GM20431 (cell line): ENCODE measurements around the gene LCOR.

ENCODE experiments used
- in situ Hi-C: fragments of 300-500 bp; cut with MseI, MboI; formaldehyde crosslinking; loops from one replicate; pipeline ENCODE4 v1.15.0; 2020; ENCODE audit warnings: low sequenced_read_pairs; ENCODE audit not compliant: unreplicated experiment

The LCOR gene

DNA sequence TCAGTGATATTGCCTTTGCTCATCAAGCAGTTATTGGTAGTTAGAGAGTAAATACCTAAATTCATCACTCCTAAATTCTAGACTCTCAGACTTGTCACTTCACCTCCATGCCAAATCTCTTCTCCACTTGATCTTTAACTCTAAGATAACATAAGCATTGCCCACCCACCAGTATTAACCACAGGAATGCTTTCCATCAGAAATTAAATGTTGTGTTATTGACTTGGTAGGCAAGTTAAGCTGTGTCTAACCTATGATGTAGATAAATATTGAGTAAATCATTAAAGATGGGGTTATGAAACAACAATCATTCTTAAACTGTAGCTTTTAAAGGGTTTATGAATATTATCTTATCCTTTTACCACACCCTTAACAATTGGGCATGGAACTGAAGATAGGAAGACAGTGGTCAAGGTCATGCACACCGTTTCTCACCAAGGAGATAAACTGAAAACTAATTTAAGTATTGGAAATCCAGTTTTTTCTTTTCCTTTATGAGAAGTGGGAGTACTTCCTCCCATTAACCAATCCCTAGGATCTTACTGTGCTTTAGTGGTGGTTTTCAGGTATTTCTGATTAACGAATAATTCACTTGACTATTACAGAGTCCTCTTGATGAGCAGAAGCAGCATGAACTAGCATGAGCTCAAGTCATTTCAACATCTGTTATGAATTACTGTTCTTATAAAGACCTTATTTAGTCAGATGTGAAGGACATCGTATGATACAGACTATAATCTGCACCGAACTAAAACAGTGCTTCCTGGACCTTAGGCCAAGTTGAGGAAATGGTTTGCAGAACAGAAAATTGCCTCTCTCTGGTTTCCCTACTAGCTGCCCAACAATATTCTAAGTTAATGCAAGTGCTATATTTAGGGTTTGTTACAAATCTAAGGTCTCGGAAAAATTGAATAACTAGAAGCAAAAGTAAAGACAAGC, 142.0 kb downstream of the LCOR start:
- in situ Hi-C loops = no loop called here

DNA sequence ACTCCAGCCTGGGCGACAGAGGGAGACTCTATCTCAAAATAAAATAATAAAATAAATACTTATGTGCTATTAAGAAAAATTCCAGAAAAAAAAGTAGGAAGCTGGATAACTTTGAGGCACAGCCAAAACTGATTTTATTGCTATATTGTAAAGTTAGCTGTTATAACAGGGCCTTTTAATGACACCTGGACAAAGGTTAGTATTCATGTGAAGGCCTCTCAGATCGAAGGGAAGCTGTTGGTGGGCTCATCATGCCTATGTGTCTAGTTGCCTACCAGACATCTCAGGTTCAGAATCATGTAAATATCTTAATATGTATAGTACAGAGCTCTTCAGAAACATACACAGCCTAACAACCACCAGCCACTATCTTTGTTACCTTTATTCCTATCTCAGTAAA, 143.0 kb downstream of the LCOR start:
- in situ Hi-C loops = no loop called here

DNA sequence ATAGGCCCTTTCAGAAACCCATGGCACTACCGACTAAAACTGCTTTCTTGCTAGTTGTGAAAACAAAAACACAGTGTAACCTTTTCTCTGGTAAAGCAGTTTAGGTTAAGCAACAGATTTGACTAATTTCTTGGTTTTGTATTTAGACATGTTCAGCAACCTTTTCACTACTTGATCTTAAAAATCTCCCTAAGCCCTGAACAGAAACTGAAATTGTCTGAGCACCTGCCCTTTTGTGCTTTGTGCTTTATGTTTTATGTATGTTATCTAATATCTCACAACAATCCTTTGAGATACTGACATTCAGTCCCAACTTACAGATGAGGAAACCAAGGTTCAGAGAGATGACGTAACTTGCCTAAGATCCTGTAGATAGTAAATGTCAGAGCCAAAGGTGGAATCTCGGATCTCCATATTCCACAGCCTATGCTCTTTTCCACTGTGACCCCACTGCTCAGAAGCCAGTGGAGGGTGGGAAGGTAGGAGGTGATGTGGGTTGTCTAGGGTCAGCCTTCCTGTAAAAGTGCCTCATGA, 146.6 kb downstream of the LCOR start:
- in situ Hi-C loops = no loop called here

DNA sequence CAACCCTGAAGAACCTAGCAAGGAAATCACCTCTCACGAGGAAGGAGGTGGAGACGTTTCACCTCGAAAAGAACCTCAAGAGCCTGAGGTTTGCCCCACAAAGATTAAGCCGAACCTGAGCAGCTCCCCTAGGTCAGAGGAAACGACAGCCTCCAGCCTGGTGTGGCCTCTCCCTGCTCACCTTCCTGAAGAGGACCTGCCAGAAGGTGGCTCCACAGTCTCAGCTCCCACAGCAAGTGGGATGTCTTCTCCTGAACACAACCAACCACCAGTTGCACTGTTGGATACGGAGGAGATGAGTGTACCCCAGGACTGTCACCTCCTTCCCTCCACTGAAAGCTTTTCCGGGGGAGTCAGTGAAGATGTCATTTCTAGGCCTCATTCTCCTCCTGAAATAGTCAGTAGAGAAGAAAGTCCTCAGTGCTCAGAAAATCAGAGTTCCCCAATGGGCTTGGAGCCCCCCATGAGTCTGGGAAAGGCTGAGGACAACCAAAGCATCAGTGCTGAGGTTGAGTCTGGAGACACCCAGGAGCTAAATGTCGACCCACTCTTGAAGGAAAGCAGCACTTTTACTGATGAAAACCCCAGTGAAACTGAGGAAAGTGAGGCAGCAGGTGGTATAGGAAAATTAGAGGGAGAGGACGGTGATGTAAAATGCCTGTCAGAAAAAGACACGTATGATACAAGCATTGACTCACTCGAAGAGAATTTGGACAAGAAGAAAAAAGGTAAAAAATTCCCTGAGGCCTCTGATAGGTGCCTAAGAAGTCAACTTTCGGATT, 150.2 kb downstream of the LCOR start:
- in situ Hi-C loops = no loop called here

DNA sequence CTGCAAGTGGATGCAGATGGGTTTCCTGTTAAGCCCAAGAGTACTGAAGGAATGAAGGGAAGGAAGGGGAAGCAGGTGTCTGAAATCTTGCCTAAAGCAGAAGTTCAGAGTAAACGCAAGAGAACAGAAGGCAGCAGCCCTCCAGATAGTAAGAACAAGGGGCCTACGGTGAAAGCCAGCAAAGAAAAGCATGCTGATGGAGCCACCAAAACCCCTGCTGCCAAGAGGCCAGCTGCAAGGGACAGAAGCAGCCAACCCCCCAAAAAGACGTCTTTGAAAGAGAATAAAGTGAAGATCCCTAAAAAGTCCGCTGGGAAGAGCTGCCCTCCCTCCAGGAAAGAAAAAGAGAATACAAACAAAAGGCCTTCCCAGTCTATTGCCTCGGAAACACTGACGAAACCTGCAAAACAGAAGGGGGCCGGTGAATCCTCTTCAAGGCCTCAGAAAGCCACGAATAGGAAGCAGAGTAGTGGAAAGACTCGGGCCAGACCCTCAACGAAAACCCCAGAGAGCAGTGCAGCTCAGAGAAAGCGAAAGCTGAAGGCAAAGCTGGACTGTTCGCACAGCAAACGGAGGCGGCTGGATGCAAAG, 152.5 kb downstream of the LCOR start:
- in situ Hi-C loops = no loop called here

DNA sequence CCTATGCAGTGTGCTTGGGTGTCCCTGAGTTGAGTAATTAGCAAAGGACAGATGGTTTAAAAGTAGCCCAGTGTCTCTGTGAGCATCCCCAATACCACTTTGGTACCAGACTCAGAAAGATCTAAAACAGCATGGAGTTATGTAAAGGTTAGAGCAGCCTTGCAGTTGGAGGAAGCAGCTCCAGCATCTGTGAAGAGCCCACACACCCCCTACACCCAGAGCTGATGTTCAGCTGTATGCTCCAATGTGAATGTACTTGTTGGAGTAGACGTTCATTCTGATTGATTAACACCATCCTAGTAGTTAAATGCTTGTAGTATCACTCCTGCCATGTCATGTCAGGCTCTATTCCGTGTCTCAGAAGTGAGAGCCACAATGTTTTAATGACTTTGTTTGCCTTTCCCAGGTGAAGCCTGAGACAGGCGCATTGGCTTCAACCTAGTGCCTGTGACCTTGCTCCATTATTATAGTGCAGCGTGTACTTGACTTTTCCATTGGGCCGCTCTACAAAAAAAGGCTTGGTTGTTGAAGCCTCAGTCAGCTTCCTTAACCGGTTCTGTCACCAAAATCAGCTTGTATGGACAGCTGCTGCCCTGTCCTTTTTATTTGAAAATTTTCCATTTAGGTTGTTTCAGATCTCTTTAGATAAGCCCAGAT, 154.2 kb downstream of the LCOR start:
- in situ Hi-C loops = no loop called here

DNA sequence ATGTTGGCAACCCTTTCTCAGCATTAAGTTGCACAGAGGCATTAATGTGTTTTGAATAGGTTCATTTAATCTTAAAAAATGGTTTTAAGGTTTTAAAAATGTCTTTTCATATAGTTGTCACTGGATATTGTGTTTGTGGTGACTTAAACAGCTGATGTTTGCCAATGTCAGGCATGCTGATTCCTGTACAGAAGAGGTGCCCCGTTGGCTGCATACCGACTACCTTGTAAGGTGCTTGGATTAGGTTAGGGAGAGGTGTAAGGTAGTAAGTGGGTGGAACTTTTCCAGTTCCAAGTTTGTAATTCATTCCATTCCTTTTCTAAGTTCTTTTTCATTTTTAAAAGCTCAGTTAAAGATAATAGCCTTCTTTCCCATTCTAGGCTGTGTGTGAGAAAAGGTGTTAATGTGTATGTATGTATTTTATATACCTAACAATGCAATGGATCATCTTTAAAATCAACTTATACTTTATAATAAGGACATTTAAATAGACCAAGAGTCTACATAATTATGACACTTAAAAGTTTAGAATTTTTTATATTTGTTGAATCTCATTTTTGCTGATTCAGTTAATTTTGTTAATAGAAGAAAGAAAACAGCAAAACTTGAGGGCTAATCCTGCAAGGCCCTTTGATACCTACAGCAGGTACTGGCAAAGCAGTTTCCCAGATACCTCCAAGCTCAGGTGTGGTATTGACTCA, 155.2 kb downstream of the LCOR start:
- in situ Hi-C loops = no loop called here

DNA sequence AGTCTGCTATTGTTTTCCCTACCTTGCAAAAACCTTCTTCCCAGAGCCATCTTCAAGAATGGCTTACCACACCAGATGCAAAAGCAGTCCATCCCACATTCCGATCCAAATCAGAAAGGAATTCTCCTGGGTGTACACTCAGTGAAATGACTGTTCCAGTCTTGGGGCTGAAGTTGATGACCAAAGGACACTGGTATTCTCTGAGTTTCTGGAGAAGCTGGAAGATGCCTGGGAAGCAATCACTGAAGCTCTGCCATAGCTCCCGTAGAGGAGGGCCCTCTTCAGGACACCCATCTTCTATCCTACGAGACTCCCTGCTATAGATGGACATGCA, 155.7 kb downstream of the LCOR start:
- in situ Hi-C loops = no loop called here

DNA sequence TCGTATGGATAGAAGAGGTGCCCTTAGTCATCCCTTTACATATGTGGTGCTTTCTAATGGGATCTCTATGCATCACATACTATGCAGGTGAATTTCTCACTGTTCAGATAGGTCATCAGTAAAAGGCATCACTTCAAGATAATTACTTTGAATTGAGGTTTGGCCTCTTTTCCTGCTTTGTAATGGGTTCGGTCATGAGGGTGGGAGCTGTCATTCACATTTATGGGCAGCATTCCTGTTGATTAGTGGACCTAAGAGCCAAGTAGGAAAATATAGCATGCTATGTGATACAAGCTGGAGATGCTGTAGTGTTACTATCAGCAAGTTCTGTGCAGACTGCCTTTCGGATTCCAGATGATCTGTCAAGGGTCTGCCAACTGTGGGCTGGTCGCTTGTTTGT, 156.3 kb downstream of the LCOR start:
- in situ Hi-C loops = no loop called here

DNA sequence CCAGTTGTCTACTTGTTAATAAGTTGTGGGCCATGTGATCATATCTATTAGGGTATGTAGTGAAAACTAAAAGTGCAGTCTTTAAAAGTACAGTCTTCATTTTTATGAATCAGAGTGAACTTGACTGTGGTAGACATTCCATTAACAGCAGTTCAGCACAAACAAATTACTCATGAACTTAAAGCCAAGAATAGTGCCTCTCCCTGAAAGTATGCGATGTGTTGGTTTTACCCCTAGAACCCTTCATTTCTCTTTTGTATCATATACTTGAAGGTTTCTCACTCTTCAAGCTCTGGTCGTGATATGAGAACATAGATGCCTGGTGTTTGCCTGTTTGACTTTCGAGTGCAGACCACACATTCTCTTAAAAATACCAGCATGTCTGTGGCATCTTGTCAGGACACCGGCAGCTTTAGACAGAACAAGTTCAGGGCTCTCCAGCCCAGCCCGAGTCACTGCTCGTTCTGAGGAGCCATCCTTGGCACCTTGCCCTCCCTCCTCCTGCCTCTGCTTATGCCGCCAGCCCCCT, 159.3 kb downstream of the LCOR start:
- in situ Hi-C loops = no loop called here

DNA sequence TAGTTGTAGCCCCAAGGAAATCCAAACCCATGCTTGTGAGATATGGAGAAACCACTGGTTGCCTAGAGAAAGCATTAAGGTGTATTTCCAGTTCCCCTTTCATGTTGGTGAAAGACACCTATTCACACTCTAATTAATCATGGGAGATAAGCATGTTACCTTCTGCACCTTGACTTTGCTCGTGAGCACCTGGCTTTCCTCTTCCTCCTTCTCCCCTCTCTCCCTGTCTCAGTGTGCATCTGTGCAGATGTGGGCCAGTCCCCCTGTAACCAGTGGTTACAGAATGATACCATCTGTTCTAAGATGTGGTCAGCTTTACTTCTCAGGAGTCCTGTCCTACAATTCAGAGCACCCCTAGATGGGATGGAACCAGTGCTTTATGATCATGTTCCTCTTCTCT, 160.6 kb downstream of the LCOR start:
- in situ Hi-C loops = no loop called here

DNA sequence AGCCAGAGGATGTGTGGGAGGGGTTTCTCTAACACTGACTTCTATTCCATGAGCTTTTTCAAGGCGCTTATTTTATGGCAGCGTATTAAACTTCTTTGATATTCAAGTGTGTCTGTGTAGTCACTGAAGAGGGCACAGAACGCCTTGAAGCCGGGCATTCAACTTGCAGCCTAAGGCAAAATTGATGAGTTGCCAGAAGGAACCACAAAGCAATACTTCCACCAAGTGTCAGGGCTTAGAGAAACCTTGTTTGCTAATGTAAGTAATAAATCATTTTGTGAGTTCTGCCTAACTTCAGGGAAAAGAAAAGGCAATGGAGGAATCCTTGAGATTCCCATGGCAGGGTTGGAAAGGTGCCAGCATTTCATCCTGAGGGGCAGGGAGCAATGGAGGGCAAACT, 163.8 kb downstream of the LCOR start:
- in situ Hi-C loops = no loop called here

DNA sequence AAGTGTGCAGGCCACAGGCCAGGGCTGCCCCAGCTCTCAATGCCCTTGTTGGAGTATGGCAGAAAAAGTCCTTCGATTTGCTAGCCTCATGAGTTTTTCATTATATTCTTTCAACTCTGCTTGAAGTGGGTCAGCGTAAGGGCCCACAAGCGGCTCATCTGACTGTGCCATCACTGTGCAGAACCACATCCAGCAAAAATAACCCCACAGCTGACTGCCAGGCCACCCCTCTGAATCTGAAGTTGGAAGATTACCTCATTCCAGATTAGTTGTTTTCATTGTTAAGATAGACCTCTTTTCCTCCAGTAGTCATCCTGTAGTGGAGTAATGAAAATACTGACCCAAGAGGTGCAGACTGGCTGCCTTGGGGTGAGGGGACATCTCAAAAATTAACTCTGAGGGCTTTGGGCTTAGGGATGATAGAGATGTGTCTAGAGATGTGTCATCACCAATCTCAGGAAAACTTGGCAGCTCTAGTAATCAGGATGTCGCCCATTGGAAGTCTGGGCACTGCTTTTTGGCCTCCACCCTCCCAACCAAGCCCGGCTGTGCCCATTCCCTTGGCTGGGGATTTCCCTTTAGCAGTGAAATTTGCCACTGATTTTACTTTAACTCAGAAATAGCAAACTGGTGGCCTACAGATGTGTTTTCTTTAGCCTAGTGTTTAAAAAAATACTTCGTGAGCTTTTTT, 164.3 kb downstream of the LCOR start:
- in situ Hi-C loops = no loop called here

DNA sequence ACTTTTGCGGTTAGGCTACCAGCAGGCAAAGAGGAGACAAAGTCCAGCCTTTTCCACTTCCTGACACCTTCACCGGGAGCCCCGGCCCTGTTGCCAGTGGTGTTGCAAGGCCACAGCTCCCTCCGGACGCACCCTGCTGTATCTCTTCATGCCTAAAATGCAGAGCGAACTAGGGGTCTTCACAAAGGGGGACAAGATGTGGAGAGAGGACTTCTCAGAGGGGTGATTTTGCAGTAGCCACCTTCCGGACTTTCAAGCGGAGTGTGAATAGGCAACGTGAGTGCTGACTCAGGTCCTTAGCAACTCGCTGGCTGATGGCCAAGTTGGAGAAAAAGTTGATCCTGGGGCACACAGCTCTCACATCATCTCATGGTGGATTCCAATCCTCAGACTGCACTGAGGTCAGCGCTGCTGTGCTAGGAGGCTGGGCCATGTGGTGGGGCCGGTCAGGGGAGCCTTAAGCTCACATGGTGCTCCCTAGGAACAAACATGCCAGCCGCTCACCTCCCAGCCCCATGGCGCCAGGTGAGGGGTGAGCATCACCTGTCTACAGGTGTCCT, 166.3 kb downstream of the LCOR start:
- in situ Hi-C loops = no loop called here

DNA sequence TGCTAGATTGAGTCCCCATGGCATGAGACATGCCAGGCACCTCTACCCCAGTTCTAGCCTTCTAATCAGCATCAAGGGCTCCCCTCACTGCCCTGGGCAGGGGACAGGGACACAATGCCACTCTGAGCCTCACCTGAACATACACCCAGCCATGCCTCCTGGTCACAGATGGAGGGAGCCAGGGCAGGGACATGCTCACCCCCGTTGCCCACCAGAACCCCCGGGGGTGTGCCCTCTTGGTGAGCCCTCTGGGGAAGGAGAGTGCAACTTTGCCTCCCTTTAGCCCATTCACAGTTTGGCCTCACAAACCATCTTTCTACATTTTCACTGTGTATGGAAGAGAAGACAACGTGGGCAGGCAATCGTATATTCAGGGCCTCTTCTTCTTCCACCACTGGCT, 167.2 kb downstream of the LCOR start:
- in situ Hi-C loops = no loop called here

DNA sequence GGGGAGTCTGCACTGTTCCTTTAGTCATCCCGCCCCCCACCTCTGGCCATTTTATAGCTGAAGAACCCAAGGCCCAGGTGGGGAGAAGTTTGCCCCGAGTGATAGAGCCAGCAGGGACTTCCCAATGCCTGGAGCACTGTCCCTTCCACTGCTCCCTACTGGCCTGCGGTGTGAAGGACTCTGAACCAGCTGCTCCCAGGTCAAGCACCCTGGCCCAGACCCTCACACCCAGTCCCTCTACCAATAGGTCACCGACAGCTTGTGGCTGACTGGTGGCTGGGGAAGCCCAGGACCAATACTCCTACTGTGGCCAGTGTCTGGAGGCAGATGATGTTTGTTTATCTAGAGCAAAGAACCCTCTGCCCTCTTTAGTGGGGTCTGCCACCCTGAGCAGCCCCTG, 167.9 kb downstream of the LCOR start:
- in situ Hi-C loops = no loop called here

DNA sequence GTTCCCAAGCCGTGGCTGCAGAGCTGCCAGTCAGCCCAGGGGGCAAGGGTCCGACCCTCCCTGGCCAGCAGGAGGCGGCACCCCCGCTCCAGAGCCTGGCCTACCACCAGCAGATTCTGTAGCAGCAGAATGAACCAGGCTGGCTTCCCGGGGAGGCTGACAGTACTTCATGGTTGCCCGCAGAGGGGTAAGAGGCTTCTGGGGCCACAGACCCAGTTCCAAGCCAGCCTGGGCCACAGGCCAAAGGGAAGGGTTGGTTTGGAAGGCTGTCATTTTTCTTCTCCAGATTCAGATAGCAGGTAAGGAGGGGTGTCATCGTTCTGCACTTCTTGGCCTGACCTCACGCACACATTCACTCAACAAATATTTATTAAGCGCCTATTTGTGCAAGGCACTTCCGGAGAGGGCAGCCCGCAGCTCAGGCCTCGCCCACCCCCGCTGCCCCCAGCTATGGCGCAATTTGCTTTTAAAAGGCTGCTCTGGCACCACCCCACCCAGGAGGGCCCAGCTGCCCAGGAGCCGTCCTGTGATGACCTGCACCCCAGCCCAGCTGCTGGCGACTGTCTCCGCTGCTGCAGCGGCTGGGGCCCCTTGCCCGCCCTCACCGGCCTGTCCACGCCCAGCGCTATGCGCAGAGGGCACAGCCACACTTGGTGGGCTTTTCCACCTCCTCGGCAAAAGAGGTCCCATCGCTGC, 168.5 kb downstream of the LCOR start:
- in situ Hi-C loops = no loop called here
